Measurements from ENCODE around the gene NGEF.

Gene NGEF

GRCh38 chr2:233035426-233036161, 22.5 kb upstream of the NGEF start:
- Histone ChIP-seq H3K27me3 (ENCODE audit: insufficient read depth, insufficient read length) (no peaks in the 10 kb centered on the region), H3K9me3 (ENCODE audit: insufficient read depth, low read length) (no peaks in the 10 kb centered on the region), H3K9ac (ENCODE audit: insufficient read length, low read depth) (no peak overlapping the region), H3K4me3 (ENCODE audit: insufficient read length, low read depth) (no peak overlapping the region), H3K4me1 (ENCODE audit: insufficient read depth, insufficient read length) (peaks cover 5% of the 10 kb centered on the region), H3K36me3 (ENCODE audit: insufficient read depth, insufficient read length, low read length) (no peaks in the 10 kb centered on the region)
- DNase-seq (ENCODE audit: low read depth, low spot score): no peak
- TF ChIP-seq ZNF274 (IDR thresholded peaks at IDR 0.05; ENCODE audit: low read depth, low read length) (no peak), SUZ12 (IDR thresholded peaks at IDR 0.05; ENCODE audit: extremely low read depth, insufficient read depth, insufficient read length) (no peak), YY1 (IDR thresholded peaks at IDR 0.05; ENCODE audit: insufficient read depth, insufficient read length) (no peak)

- TF ChIP-seq YY1 (IDR thresholded peaks at IDR 0.05; ENCODE audit: insufficient read depth, insufficient read length) (no peak), ZNF274 (IDR thresholded peaks at IDR 0.05; ENCODE audit: low read depth, low read length) (no peak), SUZ12 (IDR thresholded peaks at IDR 0.05; ENCODE audit: extremely low read depth, insufficient read depth, insufficient read length) (no peak)
- Histone ChIP-seq H3K9ac (ENCODE audit: insufficient read length, low read depth) (no peak overlapping the region), H3K9me3 (ENCODE audit: insufficient read depth, low read length) (peaks cover 2% of the 10 kb centered on the region; the same call in 1 of the 2 replicates), H3K36me3 (ENCODE audit: insufficient read depth, insufficient read length, low read length) (no peaks in the 10 kb centered on the region), H3K27me3 (ENCODE audit: insufficient read depth, insufficient read length) (no peaks in the 10 kb centered on the region), H3K4me1 (ENCODE audit: insufficient read depth, insufficient read length) (peaks cover 5% of the 10 kb centered on the region), H3K4me3 (ENCODE audit: insufficient read length, low read depth) (no peak overlapping the region)
- no peak for DNase-seq (ENCODE audit: low read depth, low spot score)
Observed at GRCh38 chr2:233034091-233034882, 21.2 kb upstream of the NGEF start.

- no peaks in the 10 kb centered on the region for H3K27me3 ChIP-seq (ENCODE audit: insufficient read depth, insufficient read length)
- H3K9ac ChIP-seq (ENCODE audit: insufficient read length, low read depth): no peak overlapping the region
- peaks cover 5% of the 10 kb centered on the region for H3K4me1 ChIP-seq (ENCODE audit: insufficient read depth, insufficient read length)
- peaks cover 5% of the 10 kb centered on the region; the same call in 1 of the 2 replicates for H3K9me3 ChIP-seq (ENCODE audit: insufficient read depth, low read length)
- no peak overlapping the region for H3K4me3 ChIP-seq (ENCODE audit: insufficient read length, low read depth)
- no peak for TF ChIP-seq SUZ12 (IDR thresholded peaks at IDR 0.05; ENCODE audit: extremely low read depth, insufficient read depth, insufficient read length)
- TF ChIP-seq ZNF274 (IDR thresholded peaks at IDR 0.05; ENCODE audit: low read depth, low read length): no peak
- TF ChIP-seq YY1 (IDR thresholded peaks at IDR 0.05; ENCODE audit: insufficient read depth, insufficient read length): no peak
- DNase-seq (ENCODE audit: low read depth, low spot score): no peak
- H3K36me3 ChIP-seq (ENCODE audit: insufficient read depth, insufficient read length, low read length): no peaks in the 10 kb centered on the region
Observed at GRCh38 chr2:233033672-233034071, 20.6 kb upstream of the NGEF start.

GRCh38 chr2:233032551-233033320, 19.7 kb upstream of the NGEF start, which contains the start of gene NEU2:
NEU2 (plus strand) TSS chr2:233032672; CDS start chr2:233032672, 0 bp downstream.
- Histone ChIP-seq H3K27me3 (ENCODE audit: insufficient read depth, insufficient read length) (no peaks in the 10 kb centered on the region), H3K4me3 (ENCODE audit: insufficient read length, low read depth) (no peak within 1 kb of the TSS), H3K36me3 (ENCODE audit: insufficient read depth, insufficient read length, low read length) (no peaks in the 10 kb centered on the region), H3K9ac (ENCODE audit: insufficient read length, low read depth) (peak within 1 kb of the TSS; percentile 5), H3K9me3 (ENCODE audit: insufficient read depth, low read length) (peaks cover 5% of the 10 kb centered on the region; the same call in 1 of the 2 replicates), H3K4me1 (ENCODE audit: insufficient read depth, insufficient read length) (peaks cover 5% of the 10 kb centered on the region)
- no peak for DNase-seq (ENCODE audit: low read depth, low spot score)
- no peak for TF ChIP-seq ZNF274 (IDR thresholded peaks at IDR 0.05; ENCODE audit: low read depth, low read length)
- no peak for TF ChIP-seq YY1 (IDR thresholded peaks at IDR 0.05; ENCODE audit: insufficient read depth, insufficient read length)
- no peak for TF ChIP-seq SUZ12 (IDR thresholded peaks at IDR 0.05; ENCODE audit: extremely low read depth, insufficient read depth, insufficient read length)

- Histone ChIP-seq H3K4me3 (ENCODE audit: insufficient read length, low read depth) (no peak overlapping the region), H3K27me3 (ENCODE audit: insufficient read depth, insufficient read length) (no peaks in the 10 kb centered on the region), H3K4me1 (ENCODE audit: insufficient read depth, insufficient read length) (peaks cover 5% of the 10 kb centered on the region), H3K9me3 (ENCODE audit: insufficient read depth, low read length) (peaks cover 5% of the 10 kb centered on the region; the same call in 1 of the 2 replicates), H3K36me3 (ENCODE audit: insufficient read depth, insufficient read length, low read length) (no peaks in the 10 kb centered on the region), H3K9ac (ENCODE audit: insufficient read length, low read depth) (no peak overlapping the region)
- no peak for DNase-seq (ENCODE audit: low read depth, low spot score)
- TF ChIP-seq ZNF274 (IDR thresholded peaks at IDR 0.05; ENCODE audit: low read depth, low read length) (no peak), YY1 (IDR thresholded peaks at IDR 0.05; ENCODE audit: insufficient read depth, insufficient read length) (no peak), SUZ12 (IDR thresholded peaks at IDR 0.05; ENCODE audit: extremely low read depth, insufficient read depth, insufficient read length) (no peak)
Observed at GRCh38 chr2:233031556-233032500, 18.8 kb upstream of the NGEF start.

- Histone ChIP-seq H3K27me3 (ENCODE audit: insufficient read depth, insufficient read length) (no peaks in the 10 kb centered on the region), H3K9me3 (ENCODE audit: insufficient read depth, low read length) (peaks cover 5% of the 10 kb centered on the region; the same call in 1 of the 2 replicates), H3K9ac (ENCODE audit: insufficient read length, low read depth) (no peak overlapping the region), H3K4me1 (ENCODE audit: insufficient read depth, insufficient read length) (peaks cover 12% of the 10 kb centered on the region), H3K36me3 (ENCODE audit: insufficient read depth, insufficient read length, low read length) (no peaks in the 10 kb centered on the region), H3K4me3 (ENCODE audit: insufficient read length, low read depth) (no peak overlapping the region)
- TF ChIP-seq YY1 (IDR thresholded peaks at IDR 0.05; ENCODE audit: insufficient read depth, insufficient read length): no peak
- no peak for TF ChIP-seq SUZ12 (IDR thresholded peaks at IDR 0.05; ENCODE audit: extremely low read depth, insufficient read depth, insufficient read length)
- TF ChIP-seq ZNF274 (IDR thresholded peaks at IDR 0.05; ENCODE audit: low read depth, low read length): no peak
- DNase-seq (ENCODE audit: low read depth, low spot score): no peak
Observed at GRCh38 chr2:233029321-233029720, 16.3 kb upstream of the NGEF start.
